Endothelial cell (in vitro differentiated cells): ENCODE measurements around the gene RNF40. TPM values are rescaled to one million over a fixed set of nuclear protein-coding genes. Genes with fewer than 3 reads are reported as not detected.
A peak's percentile ranks its signal among the peaks of the same experiment; 100 is the strongest.

Source experiments
- DNase-seq: peaks from one replicate; pipeline ENCODE4 v3.0.0; 2021; ENCODE audit warnings: low spot score
- H3K27ac Mint-ChIP-seq: one replicate; pipeline ENCODE4 v1.8.0; 2021; ENCODE audit warnings: mixed read lengths, inconsistent platforms; ENCODE audit not compliant: unreplicated experiment
- H3K27me3 Mint-ChIP-seq: one replicate; pipeline ENCODE4 v1.8.0; 2021; ENCODE audit warnings: mild to moderate bottlenecking, moderate library complexity, mixed read lengths, inconsistent platforms; ENCODE audit not compliant: unreplicated experiment
- H3K36me3 Mint-ChIP-seq: one replicate; pipeline ENCODE4 v1.8.0; 2021; ENCODE audit warnings: mild to moderate bottlenecking, low read depth, mixed read lengths, inconsistent platforms; ENCODE audit not compliant: unreplicated experiment
- H3K4me1 Mint-ChIP-seq: one replicate; pipeline ENCODE4 v1.8.0; 2021; ENCODE audit warnings: mild to moderate bottlenecking, mixed read lengths, inconsistent platforms; ENCODE audit not compliant: unreplicated experiment
- H3K4me3 Mint-ChIP-seq: one replicate; pipeline ENCODE4 v1.8.0; 2021; ENCODE audit warnings: mild to moderate bottlenecking, mixed read lengths, inconsistent platforms; ENCODE audit not compliant: unreplicated experiment
- H3K9me3 Mint-ChIP-seq: one replicate; pipeline ENCODE4 v1.8.0; 2021; ENCODE audit warnings: mixed read lengths, inconsistent platforms; ENCODE audit not compliant: unreplicated experiment
- total RNA-seq: library from RNA; stranded (reverse); fragmentation: NEBNext Ultra II Directional; extraction: Animal tissue kit (Norgen Biotek cat#: 25700); gene quantifications from one replicate; pipeline ENCODE4 v1.2.1, GENCODE V29; 2021; ENCODE audit not compliant: unreplicated experiment
- TF ChIP-seq, protein P1 (sequence below): fragments of 200-600 bp; sonication (generic); IDR thresholded peaks from one replicate; pipeline ENCODE4 v1.5.0; 2021; ENCODE audit warnings: antibody characterized with exemption; ENCODE audit not compliant: unreplicated experiment

The RNF40 gene
- total RNA-seq, 1 donor from 2014 or later: 108 TPM

DNA sequence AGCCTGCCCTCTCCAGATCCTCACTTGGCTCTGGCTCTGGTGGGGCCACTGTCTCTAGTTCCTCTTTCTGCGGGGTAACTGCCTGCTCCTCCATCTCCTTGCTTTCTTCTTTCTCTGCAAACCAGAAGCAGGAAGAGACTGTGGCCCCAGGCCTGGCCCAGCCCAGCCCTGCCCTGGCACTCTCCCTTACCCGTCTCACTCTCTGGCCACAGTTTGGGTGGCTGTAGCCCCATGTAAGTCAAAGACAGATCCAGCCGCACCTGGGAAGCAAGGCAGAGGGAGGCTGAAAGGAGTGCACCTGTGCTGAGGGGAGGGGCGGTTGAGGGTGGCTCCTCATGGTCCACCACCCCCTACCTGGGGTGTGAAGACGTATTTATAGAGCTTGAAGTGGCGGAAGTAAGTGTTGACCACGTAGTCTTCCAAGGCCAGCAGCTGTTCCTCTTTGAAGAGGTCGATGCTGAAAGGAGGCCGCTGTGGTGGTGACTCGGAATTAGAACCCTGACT lies 3.1 kb upstream of the RNF40 start:
- TF ChIP-seq, protein P1, sequence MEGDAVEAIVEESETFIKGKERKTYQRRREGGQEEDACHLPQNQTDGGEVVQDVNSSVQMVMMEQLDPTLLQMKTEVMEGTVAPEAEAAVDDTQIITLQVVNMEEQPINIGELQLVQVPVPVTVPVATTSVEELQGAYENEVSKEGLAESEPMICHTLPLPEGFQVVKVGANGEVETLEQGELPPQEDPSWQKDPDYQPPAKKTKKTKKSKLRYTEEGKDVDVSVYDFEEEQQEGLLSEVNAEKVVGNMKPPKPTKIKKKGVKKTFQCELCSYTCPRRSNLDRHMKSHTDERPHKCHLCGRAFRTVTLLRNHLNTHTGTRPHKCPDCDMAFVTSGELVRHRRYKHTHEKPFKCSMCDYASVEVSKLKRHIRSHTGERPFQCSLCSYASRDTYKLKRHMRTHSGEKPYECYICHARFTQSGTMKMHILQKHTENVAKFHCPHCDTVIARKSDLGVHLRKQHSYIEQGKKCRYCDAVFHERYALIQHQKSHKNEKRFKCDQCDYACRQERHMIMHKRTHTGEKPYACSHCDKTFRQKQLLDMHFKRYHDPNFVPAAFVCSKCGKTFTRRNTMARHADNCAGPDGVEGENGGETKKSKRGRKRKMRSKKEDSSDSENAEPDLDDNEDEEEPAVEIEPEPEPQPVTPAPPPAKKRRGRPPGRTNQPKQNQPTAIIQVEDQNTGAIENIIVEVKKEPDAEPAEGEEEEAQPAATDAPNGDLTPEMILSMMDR: no peak
- H3K4me3 Mint-ChIP-seq: peak overlapping the region; percentile 67

DNA sequence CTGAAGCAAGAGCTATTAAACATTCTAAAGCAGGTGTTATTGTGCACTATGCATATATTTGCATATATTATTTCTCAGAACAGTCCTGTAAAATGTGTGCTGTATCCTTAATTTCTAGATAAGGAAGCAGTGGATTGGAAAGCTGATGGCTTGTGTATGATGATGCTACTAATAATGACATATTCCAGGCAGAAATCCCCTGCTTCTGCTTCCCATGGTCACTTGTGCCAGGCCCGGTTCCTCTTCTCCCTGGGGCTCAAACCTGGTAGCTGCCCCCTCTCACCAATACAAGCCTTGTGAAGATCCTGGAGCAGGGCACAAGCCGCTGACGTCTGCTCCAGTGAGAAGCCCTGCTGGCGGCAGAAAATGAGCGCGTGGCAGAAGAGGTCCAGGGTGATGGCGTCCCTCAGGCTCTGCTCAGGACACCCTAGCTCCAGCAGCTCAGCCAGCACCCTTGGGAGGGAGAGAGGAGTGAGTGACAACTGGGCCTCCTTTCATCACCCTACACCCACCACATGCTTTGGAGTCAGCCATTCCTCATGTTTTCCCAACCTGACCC lies 2.0 kb upstream of the RNF40 start:
- no peak for DNase-seq
- Mint-ChIP-seq H3K4me1 (peaks cover 21% of the 10 kb centered on the region), H3K27me3 (peaks cover 17% of the 10 kb centered on the region), H3K4me3 (no peak overlapping the region), H3K27ac (no peak overlapping the region), H3K36me3 (peaks cover 34% of the 10 kb centered on the region), H3K9me3 (no peaks in the 10 kb centered on the region)
- TF ChIP-seq, protein P1: no peak

More for the DNA sequence above, 3.1 kb upstream of the RNF40 start:
- Mint-ChIP-seq H3K9me3 (no peaks in the 10 kb centered on the region), H3K27me3 (peaks cover 17% of the 10 kb centered on the region), H3K36me3 (peaks cover 31% of the 10 kb centered on the region), H3K27ac (no peak overlapping the region), H3K4me1 (peaks cover 21% of the 10 kb centered on the region)
- DNase-seq: no peak

DNA sequence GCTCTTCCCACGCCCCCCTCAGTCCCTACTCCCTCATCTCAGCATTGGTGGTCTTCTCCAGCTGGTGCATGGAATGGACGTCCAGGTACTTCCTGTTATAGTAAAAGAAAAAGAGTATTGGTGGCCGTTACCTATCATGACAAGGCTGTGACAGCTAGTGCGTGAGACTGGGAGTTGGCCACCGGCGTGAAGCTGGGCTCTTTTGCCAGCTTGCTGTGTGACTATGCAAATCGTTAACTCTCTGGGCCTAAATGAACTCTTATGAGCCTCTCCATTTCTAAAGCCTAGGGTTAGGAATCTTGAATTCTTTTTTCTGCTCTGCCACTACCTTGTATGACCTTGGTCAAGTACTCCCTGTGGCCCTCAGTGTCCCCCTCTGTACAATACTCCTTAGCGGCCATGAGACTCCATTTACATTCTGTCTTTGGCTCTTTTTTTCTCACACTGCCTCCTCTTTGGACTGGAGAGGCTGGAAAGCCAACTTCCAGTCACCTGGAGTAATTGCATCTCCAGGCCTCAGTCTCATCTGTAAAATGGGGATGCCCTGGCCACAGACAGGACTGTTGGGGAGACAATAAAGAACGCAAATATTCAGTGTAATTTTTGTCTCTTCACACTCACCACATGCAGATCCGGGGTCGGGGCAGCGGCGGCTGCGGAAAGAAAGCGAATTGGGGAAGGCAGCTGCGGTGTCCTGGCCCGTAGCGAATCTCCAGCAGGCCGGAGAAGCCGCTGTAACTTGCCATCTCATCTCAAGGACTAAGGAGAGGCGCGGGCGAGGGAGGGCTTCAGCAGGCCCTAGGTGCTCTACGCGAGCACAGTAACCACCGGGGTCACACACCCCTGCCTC lies 1.3 kb upstream of the RNF40 start:
- Mint-ChIP-seq H3K9me3 (no peaks in the 10 kb centered on the region), H3K27ac (peak overlapping the region; percentile 88), H3K4me3 (peak overlapping the region; percentile 95), H3K4me1 (peaks cover 21% of the 10 kb centered on the region), H3K36me3 (peaks cover 37% of the 10 kb centered on the region), H3K27me3 (peaks cover 19% of the 10 kb centered on the region)
- DNase-seq: no peak
- TF ChIP-seq, protein P1: no peak

DNA sequence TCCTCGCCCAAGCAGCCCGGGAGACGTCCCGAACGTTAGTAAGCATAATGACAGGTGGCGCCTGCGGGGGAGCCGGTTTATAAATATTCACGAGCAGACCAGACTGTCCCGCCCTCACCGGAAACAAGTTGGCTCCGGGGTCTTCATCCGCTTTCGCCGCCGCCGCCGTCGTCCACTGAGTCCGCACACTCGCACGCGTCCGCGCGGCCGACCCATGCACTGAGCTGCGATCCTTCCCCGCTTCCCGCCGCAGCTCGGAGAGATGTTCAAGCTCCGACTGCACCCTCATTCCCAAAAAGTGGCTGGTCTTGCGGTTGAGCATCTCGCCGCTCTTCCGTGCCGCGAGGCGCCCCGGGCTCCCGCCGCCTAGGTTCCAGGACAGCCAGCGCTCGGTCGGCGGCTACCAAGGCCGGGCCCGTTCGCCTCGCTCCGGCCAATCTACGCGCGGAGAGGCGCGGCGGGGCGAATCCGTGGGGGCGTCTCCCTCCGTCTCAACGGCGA lies 645 bp upstream of the RNF40 start:
- Mint-ChIP-seq H3K9me3 (no peaks in the 10 kb centered on the region), H3K27ac (peak overlapping the region; percentile 88), H3K4me1 (peaks cover 21% of the 10 kb centered on the region), H3K4me3 (peak overlapping the region; percentile 95), H3K36me3 (peaks cover 38% of the 10 kb centered on the region), H3K27me3 (peaks cover 21% of the 10 kb centered on the region)
- TF ChIP-seq, protein P1: no peak
- DNase-seq: peak; percentile 54
